ENCODE data around the gene EMC7.
"Not testable (repeated sequence)": the region's sequence is repeated elsewhere in the genome, so short reads cannot be mapped to it uniquely, and the experiment has no call there.

EMC7 gene

DNA sequence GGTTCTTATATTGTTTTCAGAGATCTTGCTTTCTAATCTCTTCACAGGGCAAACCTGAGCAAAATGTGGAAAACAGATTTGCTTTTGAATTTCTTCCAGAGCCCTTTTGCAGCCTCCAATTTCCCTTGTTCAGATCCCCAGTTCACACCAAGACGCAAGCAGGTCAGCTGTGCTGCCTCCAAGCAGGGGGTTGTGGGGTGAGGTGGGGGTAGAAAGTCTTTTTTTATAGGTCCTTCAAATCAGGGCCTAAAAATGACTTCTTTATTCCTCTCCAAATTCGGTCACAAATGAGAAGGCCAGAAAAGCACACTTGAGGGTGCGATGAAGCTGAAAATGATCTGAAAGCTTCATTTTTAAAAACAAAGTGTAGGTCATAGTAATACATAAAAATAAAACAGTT is 36.4 kb downstream of the EMC7 start:
- Mint-ChIP-seq H3K4me1 (ENCODE audit: low read depth) (peaks cover 5% of the 10 kb centered on the region), H3K27me3 (no peaks in the 10 kb centered on the region), H3K27ac (no peak overlapping the region), H3K4me3 (no peak overlapping the region), H3K9me3 (no peaks in the 10 kb centered on the region), H3K36me3 (ENCODE audit: low read depth) (no peaks in the 10 kb centered on the region)
- intact Hi-C loops (cut with micrococcal nuclease), result no loop called here

DNA sequence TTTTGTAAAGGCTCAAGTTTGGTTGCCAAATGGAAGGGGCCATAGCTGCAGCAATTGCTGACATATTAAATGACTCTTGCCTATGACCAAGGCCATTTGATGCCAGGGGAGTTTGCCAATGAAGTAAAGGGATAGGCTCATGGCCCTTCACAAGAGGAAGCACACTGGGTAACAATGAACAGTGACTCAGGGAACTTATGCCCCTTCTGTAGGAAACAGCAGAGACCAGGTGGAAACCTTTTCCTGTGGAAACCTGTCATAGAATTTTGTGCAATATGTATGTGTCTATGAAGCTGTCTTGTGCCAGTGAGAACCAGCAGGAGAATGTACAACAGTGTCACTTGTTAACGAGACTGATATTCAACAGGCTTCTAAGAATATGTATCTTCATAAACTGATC is 37.2 kb downstream of the EMC7 start:
- no peaks in the 10 kb centered on the region for H3K9me3 Mint-ChIP-seq
- H3K27ac Mint-ChIP-seq, result no peak overlapping the region
- H3K36me3 Mint-ChIP-seq (ENCODE audit: low read depth), result no peaks in the 10 kb centered on the region
- peaks cover 5% of the 10 kb centered on the region for H3K4me1 Mint-ChIP-seq (ENCODE audit: low read depth)
- intact Hi-C loops (cut with micrococcal nuclease), result loop anchor here (5.0 kb wide), 1 partner anchor 523 kb away; no protein-coding TSS in a partner anchor
- H3K4me3 Mint-ChIP-seq, result no peak overlapping the region
- H3K27me3 Mint-ChIP-seq, result no peaks in the 10 kb centered on the region

DNA sequence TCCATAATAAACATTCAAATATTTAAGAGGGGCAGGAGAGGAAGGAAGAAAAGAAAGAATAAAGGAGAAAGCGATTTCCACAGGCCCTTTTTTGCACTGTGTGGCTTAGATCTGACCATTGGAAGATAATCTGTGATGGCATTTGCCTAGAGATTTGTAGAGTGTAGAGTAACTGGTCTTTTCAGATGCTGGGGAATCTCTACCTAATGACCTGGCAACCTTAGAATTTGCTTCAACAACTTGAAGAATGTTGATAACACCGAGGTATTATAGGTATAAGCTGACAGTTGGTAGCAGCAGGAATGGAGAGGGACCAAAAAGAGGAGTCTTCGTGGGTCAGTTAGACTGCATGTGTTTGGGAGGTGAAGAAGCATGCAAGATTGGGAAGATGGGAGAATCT is 41.7 kb downstream of the EMC7 start:
- H3K27me3 Mint-ChIP-seq, result no peaks in the 10 kb centered on the region
- H3K36me3 Mint-ChIP-seq (ENCODE audit: low read depth), result no peaks in the 10 kb centered on the region
- intact Hi-C loops (cut with micrococcal nuclease), result loop anchor here (5.0 kb wide), 1 partner anchor 527 kb away; no protein-coding TSS in a partner anchor
- H3K9me3 Mint-ChIP-seq, result no peaks in the 10 kb centered on the region
- no peak overlapping the region for H3K27ac Mint-ChIP-seq
- peaks cover 5% of the 10 kb centered on the region for H3K4me1 Mint-ChIP-seq (ENCODE audit: low read depth)
- H3K4me3 Mint-ChIP-seq, result no peak overlapping the region

DNA sequence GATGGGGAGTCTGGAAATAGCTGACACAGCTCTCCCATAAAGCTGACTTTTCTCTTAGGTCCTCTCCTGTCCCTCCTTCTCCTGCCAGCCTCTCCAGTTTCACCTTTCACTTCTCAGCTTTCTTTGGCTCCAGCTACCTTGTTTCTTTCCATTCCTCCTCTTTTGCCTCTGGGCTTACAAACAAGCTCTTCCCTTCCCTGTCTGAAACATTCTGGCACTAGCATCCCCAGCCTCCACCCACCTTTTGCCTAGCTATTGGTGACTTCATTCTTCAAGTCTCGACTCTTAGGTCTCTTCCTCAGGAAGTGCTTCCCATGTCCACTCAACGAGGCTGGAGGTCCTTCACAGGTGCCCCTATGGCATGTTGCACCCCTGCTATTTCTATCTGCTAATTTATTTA is 42.2 kb downstream of the EMC7 start:
- Mint-ChIP-seq H3K27me3 (no peaks in the 10 kb centered on the region), H3K36me3 (ENCODE audit: low read depth) (no peaks in the 10 kb centered on the region), H3K9me3 (no peaks in the 10 kb centered on the region), H3K4me1 (ENCODE audit: low read depth) (peaks cover 5% of the 10 kb centered on the region), H3K4me3 (no peak overlapping the region), H3K27ac (no peak overlapping the region)
- intact Hi-C loops (cut with micrococcal nuclease), result no loop called here

DNA sequence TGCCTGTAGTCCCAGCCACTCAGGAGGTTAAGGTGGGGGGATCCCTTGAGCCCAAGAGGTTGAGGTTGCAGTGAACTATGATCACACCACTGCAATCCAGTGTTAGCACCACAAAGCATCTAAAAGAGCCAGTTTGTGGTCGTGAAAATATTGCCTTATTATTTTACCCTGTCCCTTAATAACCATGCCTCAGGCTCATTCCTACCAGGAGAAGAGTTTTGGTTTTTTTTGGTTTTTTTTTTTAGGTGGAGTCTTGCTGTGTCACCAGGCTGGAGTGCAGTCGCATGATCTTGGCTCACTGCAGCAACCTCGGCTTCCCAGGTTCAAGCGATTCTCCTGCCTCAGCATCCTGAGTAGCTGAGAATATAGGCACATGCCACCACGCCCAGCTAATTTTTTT is 44.8 kb downstream of the EMC7 start:
- intact Hi-C loops (cut with micrococcal nuclease), result no loop called here
- H3K4me3 Mint-ChIP-seq, result no peak overlapping the region
- peaks cover 3% of the 10 kb centered on the region for H3K4me1 Mint-ChIP-seq (ENCODE audit: low read depth)
- H3K27me3 Mint-ChIP-seq, result no peaks in the 10 kb centered on the region
- no peaks in the 10 kb centered on the region for H3K36me3 Mint-ChIP-seq (ENCODE audit: low read depth)
- peaks cover 4% of the 10 kb centered on the region for H3K9me3 Mint-ChIP-seq
- no peak overlapping the region for H3K27ac Mint-ChIP-seq

DNA sequence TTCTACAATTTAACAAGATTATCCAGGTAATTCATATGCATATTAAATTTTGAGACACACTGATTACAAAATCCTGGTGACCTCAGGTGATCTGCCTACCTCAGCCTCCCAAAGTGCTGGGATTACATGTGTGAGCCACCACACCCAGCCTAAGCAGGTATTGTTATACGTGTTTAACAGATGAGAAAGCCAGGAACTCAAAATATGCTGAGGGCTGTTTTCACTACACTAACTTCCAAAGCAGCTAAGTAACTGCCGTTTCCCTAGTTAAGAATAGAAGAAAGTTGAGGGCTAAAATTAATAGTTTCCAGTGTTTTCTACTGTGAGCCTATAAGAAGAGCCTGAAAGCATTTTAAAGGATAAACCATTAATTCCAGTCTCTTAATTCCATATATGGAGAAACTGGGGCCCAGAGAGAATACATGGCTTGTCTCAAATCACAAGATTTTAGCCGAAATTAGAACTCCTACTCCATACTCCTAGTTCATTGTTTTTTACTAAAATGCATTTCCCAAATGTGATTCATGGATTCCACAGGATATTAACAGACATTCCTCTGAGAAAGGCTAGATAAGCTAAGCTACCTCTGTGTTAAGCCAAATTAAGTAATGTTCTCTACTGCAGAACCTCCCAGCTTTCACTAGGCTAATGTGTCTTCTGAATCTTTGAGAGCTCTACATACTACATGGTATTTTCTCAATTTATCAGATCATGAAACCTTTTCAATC is 45.6 kb downstream of the EMC7 start:
- Mint-ChIP-seq H3K4me3 (no peak overlapping the region), H3K4me1 (ENCODE audit: low read depth) (no peaks in the 10 kb centered on the region), H3K27me3 (peaks cover 6% of the 10 kb centered on the region), H3K36me3 (ENCODE audit: low read depth) (no peaks in the 10 kb centered on the region), H3K27ac (no peak overlapping the region), H3K9me3 (peaks cover 13% of the 10 kb centered on the region)
- intact Hi-C loops (cut with micrococcal nuclease), result no loop called here

DNA sequence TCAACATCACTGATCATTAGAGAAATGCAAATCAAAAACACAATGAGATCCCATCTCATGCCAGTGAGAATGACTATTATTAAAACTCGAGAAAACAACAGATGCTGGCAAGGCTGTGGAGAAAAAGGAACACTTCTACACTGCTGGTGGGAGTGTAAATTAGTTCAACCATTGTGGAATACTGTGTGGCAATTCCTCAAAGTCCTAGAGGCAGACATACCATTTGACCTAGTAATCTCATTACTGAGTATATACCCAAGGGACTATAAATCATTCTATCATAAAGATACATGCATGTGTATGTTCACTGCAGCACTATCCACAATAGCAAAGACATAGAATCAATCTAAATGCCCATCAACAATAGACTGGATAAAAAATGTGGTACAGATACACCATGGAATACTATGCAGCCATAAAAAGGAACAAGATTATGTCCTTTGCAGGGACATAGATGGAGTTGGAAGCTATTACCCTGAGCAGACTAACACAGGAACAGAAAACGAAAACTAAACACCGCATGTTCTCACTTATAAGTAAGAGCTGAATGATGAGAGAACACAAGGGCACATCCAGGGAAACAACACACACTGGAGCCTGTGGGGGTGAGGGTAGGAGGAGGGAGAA is 47.5 kb downstream of the EMC7 start:
- no peaks in the 10 kb centered on the region for H3K36me3 Mint-ChIP-seq (ENCODE audit: low read depth)

DNA sequence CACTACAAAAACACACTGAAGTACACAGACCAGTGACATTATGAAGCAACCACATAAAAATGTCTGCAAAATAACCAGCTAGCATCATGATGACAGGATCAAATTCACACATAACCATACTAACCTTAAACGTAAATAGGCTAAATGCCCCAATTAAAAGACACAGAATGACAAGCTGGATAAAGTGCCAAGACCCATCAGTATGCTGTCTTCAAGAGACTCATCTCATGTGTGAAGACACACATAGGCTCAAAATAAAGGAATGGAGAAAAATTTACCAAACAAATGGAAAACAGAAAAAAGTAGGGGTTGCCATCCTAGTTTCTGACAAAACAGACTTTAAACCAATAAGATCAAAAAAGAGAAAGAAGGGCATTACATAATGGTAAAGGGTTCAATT is 51.3 kb downstream of the EMC7 start:
- not testable (repeated sequence) for H3K36me3 Mint-ChIP-seq (ENCODE audit: low read depth)

More for the DNA sequence above, 47.5 kb downstream of the EMC7 start:
- Mint-ChIP-seq H3K4me3 (no peak overlapping the region), H3K27ac (no peak overlapping the region), H3K27me3 (peaks cover 9% of the 10 kb centered on the region), H3K4me1 (ENCODE audit: low read depth) (no peaks in the 10 kb centered on the region), H3K9me3 (peaks cover 29% of the 10 kb centered on the region)
- intact Hi-C loops (cut with micrococcal nuclease), result no loop called here

DNA sequence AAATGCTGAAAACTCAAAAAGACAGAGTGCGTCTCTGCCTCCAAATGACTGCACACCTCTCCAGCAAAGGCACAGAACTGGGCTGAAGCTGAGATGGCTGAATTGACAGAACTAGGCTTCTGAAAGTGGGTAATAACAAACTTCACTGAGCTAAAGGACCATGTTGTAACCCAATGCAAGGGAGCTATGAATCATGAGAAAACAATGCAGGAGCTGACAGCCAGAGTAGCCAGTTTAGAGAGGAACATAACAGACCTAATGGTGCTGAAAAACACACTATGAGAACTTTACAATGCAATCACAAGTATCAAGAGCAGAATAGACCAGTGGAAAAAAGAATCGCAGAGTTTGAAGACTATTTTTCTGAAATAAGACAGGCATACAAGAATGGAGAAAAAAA is 52.5 kb downstream of the EMC7 start:
- peaks cover 35% of the 10 kb centered on the region for H3K9me3 Mint-ChIP-seq
- H3K36me3 Mint-ChIP-seq (ENCODE audit: low read depth), result no peaks in the 10 kb centered on the region
- no peak overlapping the region for H3K4me3 Mint-ChIP-seq
- intact Hi-C loops (cut with micrococcal nuclease), result no loop called here
- peaks cover 9% of the 10 kb centered on the region for H3K27me3 Mint-ChIP-seq
- H3K27ac Mint-ChIP-seq, result no peak overlapping the region
- no peaks in the 10 kb centered on the region for H3K4me1 Mint-ChIP-seq (ENCODE audit: low read depth)

More for the DNA sequence above, 51.3 kb downstream of the EMC7 start:
- intact Hi-C loops (cut with micrococcal nuclease); H3K27ac Mint-ChIP-seq; H3K4me1 Mint-ChIP-seq (ENCODE audit: low read depth); H3K27me3 Mint-ChIP-seq; H3K4me3 Mint-ChIP-seq: not testable (repeated sequence)
- H3K9me3 Mint-ChIP-seq, result peaks cover 35% of the 10 kb centered on the region

DNA sequence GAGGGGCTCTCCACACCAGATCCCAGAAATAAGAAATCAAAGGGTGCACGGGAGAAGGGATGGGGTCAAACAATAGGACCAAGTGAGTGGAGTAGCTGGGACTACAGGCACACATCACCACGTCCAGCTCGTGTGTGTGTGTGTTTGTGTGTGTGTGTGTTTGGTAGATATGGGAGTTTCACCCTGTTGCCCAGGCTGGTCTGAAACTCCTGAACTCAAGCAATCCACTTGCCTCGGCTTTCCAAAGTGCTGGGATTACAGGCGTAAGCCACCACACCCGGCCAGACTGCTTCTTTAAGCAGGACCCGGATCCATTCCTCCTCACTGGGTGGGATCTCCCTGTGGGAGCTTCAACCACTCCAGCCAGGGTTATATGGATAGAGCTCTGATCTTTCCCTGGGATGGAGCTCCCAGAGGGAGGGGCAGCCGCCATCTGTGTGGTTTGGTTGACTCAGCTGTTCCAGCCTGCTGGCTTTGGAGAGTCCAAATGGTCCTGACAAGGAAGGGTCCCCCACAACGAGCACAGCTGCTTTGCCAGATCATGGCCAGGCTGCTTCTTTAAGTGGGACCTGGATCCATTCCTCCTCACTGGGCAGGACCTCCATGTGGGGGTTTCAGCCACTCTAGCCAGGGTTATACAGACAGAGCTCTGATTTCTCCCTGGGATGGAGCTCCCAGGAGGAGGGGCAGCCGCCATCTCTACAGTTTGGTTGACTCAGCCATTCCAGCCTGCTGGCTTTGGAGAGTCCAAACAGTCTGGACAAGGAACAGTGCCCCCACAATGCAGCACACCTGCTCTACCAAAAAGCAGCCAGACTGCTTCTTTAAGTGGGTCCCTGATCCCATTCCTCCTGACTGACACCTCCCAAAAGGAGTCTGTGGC is 53.5 kb downstream of the EMC7 start:
- Mint-ChIP-seq H3K36me3 (ENCODE audit: low read depth) (no peaks in the 10 kb centered on the region), H3K4me1 (ENCODE audit: low read depth) (no peaks in the 10 kb centered on the region), H3K27ac (no peak overlapping the region), H3K4me3 (no peak overlapping the region), H3K27me3 (peaks cover 9% of the 10 kb centered on the region), H3K9me3 (peaks cover 35% of the 10 kb centered on the region)
- intact Hi-C loops (cut with micrococcal nuclease), result no loop called here

DNA sequence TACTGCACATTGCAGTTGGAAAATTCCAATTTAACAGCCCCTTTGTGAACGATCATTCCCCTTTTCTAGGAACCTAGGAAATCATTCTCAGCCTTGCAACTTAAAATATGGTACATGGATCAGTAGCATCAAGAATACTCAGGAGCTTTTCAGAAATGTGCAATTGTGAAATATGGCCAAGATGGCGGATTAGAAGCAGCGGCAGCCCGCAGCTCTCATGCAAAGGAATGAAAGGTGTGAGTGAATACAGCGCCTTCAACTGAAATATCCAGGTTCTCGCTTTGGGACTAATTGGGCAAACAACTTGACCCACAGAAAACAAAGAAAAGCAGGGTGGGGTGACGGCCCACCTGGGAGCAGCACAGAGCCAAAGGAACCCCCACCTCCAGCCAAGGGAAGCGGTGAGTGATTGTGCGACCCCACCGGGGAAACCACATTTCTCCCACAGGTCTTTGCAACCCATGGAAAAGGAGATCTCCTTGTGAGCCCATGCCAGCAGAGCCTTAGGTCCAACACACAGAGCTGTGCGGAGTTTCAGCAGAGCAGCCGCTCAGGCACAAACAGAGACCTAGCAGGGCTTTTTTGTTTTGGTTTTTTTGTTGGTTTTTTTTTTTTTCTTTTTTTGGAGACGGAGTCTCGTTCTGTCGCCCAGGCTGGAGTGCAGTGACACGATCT is 55.1 kb downstream of the EMC7 start:
- intact Hi-C loops (cut with micrococcal nuclease), result no loop called here
- H3K36me3 Mint-ChIP-seq (ENCODE audit: low read depth), result no peaks in the 10 kb centered on the region

DNA sequence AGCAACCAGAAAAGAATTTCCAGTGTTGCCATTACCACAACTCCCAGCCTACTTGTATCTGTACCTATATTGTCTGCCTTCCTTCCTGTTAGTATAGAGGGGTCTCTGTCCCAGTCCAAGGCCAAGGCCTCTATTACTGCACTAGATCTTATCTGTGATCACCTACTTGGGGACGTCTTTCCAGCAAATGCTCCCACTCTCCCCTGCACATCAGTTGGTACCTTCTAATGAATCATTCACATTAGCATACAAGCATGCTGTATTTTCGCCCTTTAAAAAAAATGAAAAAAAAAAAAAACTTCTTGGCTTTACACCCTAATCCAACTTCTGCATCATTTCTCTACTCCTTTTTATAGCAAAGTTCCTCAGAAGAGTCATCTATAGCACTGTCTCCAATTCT is 57.8 kb downstream of the EMC7 start:
- intact Hi-C loops (cut with micrococcal nuclease), result no loop called here
- Mint-ChIP-seq H3K4me3 (no peak overlapping the region), H3K27me3 (no peaks in the 10 kb centered on the region), H3K9me3 (peaks cover 2% of the 10 kb centered on the region), H3K36me3 (ENCODE audit: low read depth) (no peaks in the 10 kb centered on the region), H3K4me1 (ENCODE audit: low read depth) (peaks cover 11% of the 10 kb centered on the region), H3K27ac (no peak overlapping the region)

More for the DNA sequence above, 55.1 kb downstream of the EMC7 start:
- Mint-ChIP-seq H3K27ac (no peak overlapping the region), H3K4me3 (no peak overlapping the region), H3K4me1 (ENCODE audit: low read depth) (no peaks in the 10 kb centered on the region), H3K27me3 (peaks cover 7% of the 10 kb centered on the region), H3K9me3 (peaks cover 28% of the 10 kb centered on the region)

DNA sequence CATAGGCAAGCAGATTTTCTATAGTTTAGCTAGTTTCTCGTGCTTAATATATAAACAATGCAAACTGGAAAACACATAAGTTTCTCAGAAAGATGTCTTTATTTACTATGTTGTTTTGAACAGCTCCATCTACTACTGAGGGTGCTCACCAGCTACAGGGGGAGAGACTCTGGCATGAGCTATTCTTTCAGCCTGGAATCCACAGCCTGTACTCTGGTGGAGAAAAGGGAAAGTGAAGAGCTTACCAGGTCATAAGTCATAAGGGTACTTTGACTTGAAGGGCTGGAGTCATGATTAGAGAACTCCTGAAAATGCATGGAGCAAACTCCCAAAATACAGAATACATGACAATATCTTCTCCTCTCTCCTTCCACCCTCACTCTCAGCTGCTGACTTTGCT is 58.3 kb downstream of the EMC7 start:
- H3K4me1 Mint-ChIP-seq (ENCODE audit: low read depth), result peaks cover 11% of the 10 kb centered on the region
- no peak overlapping the region for H3K4me3 Mint-ChIP-seq
- H3K9me3 Mint-ChIP-seq, result no peaks in the 10 kb centered on the region
- no peak overlapping the region for H3K27ac Mint-ChIP-seq
- intact Hi-C loops (cut with micrococcal nuclease), result no loop called here
- no peaks in the 10 kb centered on the region for H3K27me3 Mint-ChIP-seq
- no peaks in the 10 kb centered on the region for H3K36me3 Mint-ChIP-seq (ENCODE audit: low read depth)

DNA sequence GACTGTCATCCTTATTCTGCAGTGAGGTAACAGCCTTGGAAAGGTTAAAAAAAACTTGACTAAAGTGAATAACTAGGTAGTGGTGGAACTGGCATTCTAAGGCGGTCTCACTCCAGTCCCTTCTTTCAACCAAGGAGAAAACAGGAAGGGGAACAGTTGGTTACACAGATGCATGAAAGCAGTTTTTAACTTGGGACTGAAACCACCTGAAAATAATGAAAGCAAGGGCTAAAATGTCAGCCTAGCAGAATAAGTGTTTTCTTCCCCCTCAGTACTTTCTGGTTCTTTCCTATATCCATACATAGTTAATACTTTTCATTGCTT is 61.9 kb downstream of the EMC7 start:
- intact Hi-C loops (cut with micrococcal nuclease), result loop anchor here (2.0 kb wide), 1 partner anchor 61 kb away; the partner anchor contains the start of gene EMC7
- peak overlapping the region; percentile 83 for H3K27ac Mint-ChIP-seq
- H3K36me3 Mint-ChIP-seq (ENCODE audit: low read depth), result no peaks in the 10 kb centered on the region
- peaks cover 16% of the 10 kb centered on the region for H3K4me1 Mint-ChIP-seq (ENCODE audit: low read depth)
- H3K27me3 Mint-ChIP-seq, result no peaks in the 10 kb centered on the region
- H3K9me3 Mint-ChIP-seq, result no peaks in the 10 kb centered on the region
- peak overlapping the region; percentile 86 for H3K4me3 Mint-ChIP-seq

Measured in dendritic cell treated with granulocyte-macrophage colony-stimulating factor and Interleukin-4, amounts not matched to agents 40 ng/mL and 50 ng/mL, for 4 days (primary cell).